ENCODE data around the gene CNTNAP5. TPM values are rescaled to one million over a fixed set of nuclear protein-coding genes. Genes with fewer than 3 reads are reported as not detected.

The CNTNAP5 gene
- total and polyA plus RNA-seq, 2 donors from 2014 or later: 0.50 TPM; not detected in 1

- DNase-seq (no peak), FAIRE-seq (no peak)
- no peaks in the 10 kb centered on the region for H3K9me3 ChIP-seq (ENCODE audit: control insufficient read depth in 2 of 3, insufficient read depth in 1 of 3, low read length in 3 of 3)
Observed at GRCh38 chr2:124092651-124093050, 67.6 kb downstream of the CNTNAP5 start.

GRCh38 chr2:124104914-124105313, 79.8 kb downstream of the CNTNAP5 start:
- intact Hi-C loops (cut with DNase I): no loop called here
- Histone ChIP-seq H3K27me3 (ENCODE audit: control insufficient read depth, insufficient read depth, low read length) (no peaks in the 10 kb centered on the region), H3K9ac (ENCODE audit: low read length in 3 of 3) (no peak overlapping the region), H3K4me1 (ENCODE audit: control insufficient read depth in 2 of 3, insufficient read depth in 2 of 3, low read depth in 1 of 3, low read length in 3 of 3) (no peaks in the 10 kb centered on the region), H3K9me3 (ENCODE audit: control insufficient read depth in 2 of 3, insufficient read depth in 1 of 3, low read length in 3 of 3) (no peaks in the 10 kb centered on the region), H3K36me3 (ENCODE audit: control insufficient read depth in 2 of 3, insufficient read depth in 3 of 3, low read length in 3 of 3) (no peaks in the 10 kb centered on the region), H3K4me3 (ENCODE audit: low read length in 3 of 3) (no peak overlapping the region), H3K27ac (ENCODE audit: low read depth in 2 of 2, low read length in 2 of 2) (no peak overlapping the region)
- TF ChIP-seq CTCF (IDR thresholded peaks at IDR 0.05; ENCODE audit: borderline replicate concordance, extremely low read depth, insufficient read depth): no peak
- DNase-seq (no peak), FAIRE-seq (no peak)

More at GRCh38 chr2:124092651-124093050, 67.6 kb downstream of the CNTNAP5 start:
- no peaks in the 10 kb centered on the region for H3K36me3 ChIP-seq (ENCODE audit: control insufficient read depth in 2 of 3, insufficient read depth in 3 of 3, low read length in 3 of 3)
- TF ChIP-seq CTCF (IDR thresholded peaks at IDR 0.05; ENCODE audit: borderline replicate concordance, extremely low read depth, insufficient read depth): no peak
- intact Hi-C loops (cut with DNase I): no loop called here
- no peak overlapping the region for H3K9ac ChIP-seq (ENCODE audit: low read length in 3 of 3)
- no peaks in the 10 kb centered on the region for H3K27me3 ChIP-seq (ENCODE audit: control insufficient read depth, insufficient read depth, low read length)
- H3K4me1 ChIP-seq (ENCODE audit: control insufficient read depth in 2 of 3, insufficient read depth in 2 of 3, low read depth in 1 of 3, low read length in 3 of 3): no peaks in the 10 kb centered on the region
- H3K4me3 ChIP-seq (ENCODE audit: low read length in 3 of 3): no peak overlapping the region
- H3K27ac ChIP-seq (ENCODE audit: low read depth in 2 of 2, low read length in 2 of 2): no peak overlapping the region

- FAIRE-seq (no peak), DNase-seq (no peak)
- H3K9ac ChIP-seq (ENCODE audit: low read length in 3 of 3): no peak overlapping the region
- TF ChIP-seq CTCF (IDR thresholded peaks at IDR 0.05; ENCODE audit: borderline replicate concordance, extremely low read depth, insufficient read depth): no peak
- no peaks in the 10 kb centered on the region for H3K36me3 ChIP-seq (ENCODE audit: control insufficient read depth in 2 of 3, insufficient read depth in 3 of 3, low read length in 3 of 3)
- H3K9me3 ChIP-seq (ENCODE audit: control insufficient read depth in 2 of 3, insufficient read depth in 1 of 3, low read length in 3 of 3): no peaks in the 10 kb centered on the region
- intact Hi-C loops (cut with DNase I): no loop called here
- H3K27ac ChIP-seq (ENCODE audit: low read depth in 2 of 2, low read length in 2 of 2): no peak overlapping the region
- H3K4me3 ChIP-seq (ENCODE audit: low read length in 3 of 3): no peak overlapping the region
- no peaks in the 10 kb centered on the region for H3K4me1 ChIP-seq (ENCODE audit: control insufficient read depth in 2 of 3, insufficient read depth in 2 of 3, low read depth in 1 of 3, low read length in 3 of 3)
- no peaks in the 10 kb centered on the region for H3K27me3 ChIP-seq (ENCODE audit: control insufficient read depth, insufficient read depth, low read length)
Observed at GRCh38 chr2:124112206-124112605, 87.1 kb downstream of the CNTNAP5 start.

GRCh38 chr2:124112966-124113365, 87.9 kb downstream of the CNTNAP5 start:
- intact Hi-C loops (cut with DNase I): no loop called here
- FAIRE-seq (no peak), DNase-seq (no peak)
- H3K9ac ChIP-seq (ENCODE audit: low read length in 3 of 3): no peak overlapping the region
- H3K27me3 ChIP-seq (ENCODE audit: control insufficient read depth, insufficient read depth, low read length): no peaks in the 10 kb centered on the region
- no peaks in the 10 kb centered on the region for H3K9me3 ChIP-seq (ENCODE audit: control insufficient read depth in 2 of 3, insufficient read depth in 1 of 3, low read length in 3 of 3)
- H3K4me3 ChIP-seq (ENCODE audit: low read length in 3 of 3): no peak overlapping the region
- no peaks in the 10 kb centered on the region for H3K4me1 ChIP-seq (ENCODE audit: control insufficient read depth in 2 of 3, insufficient read depth in 2 of 3, low read depth in 1 of 3, low read length in 3 of 3)
- TF ChIP-seq CTCF (IDR thresholded peaks at IDR 0.05; ENCODE audit: borderline replicate concordance, extremely low read depth, insufficient read depth): no peak
- H3K36me3 ChIP-seq (ENCODE audit: control insufficient read depth in 2 of 3, insufficient read depth in 3 of 3, low read length in 3 of 3): no peaks in the 10 kb centered on the region
- no peak overlapping the region for H3K27ac ChIP-seq (ENCODE audit: low read depth in 2 of 2, low read length in 2 of 2)
